ENCODE results near the gene TMCO6. TPM values are rescaled to one million over a fixed set of nuclear protein-coding genes. Genes with fewer than 3 reads are reported as not detected.

Gene TMCO6
- total and polyA plus RNA-seq, 2 experiments from 2014 or later: 18.7 to 19.9 TPM

- TF ChIP-seq CTCF (conservative IDR thresholded peaks at IDR 0.05; ENCODE audit: low read depth in 2 of 2) (no peak), EZH2phosphoT487 (IDR thresholded peaks at IDR 0.05; ENCODE audit: unreplicated experiment) (no peak), ETS1 (IDR thresholded peaks at IDR 0.05) (no peak), REST (IDR thresholded peaks at IDR 0.05; ENCODE audit: unreplicated experiment) (no peak), NANOG (IDR thresholded peaks at IDR 0.05; ENCODE audit: borderline replicate concordance) (no peak)
Observed at GRCh38 chr5:140595538-140596300, 43.5 kb upstream of the TMCO6 start (continued).

- H3K4me2 ChIP-seq: no peak overlapping the region
- DNase-seq (ENCODE audit: low spot score): no peak
- H3K4me1 ChIP-seq (ENCODE audit: insufficient read depth): no peaks in the 10 kb centered on the region
- peaks cover 6% of the 10 kb centered on the region; the same call in 1 of the 3 replicates for H3K9me3 Mint-ChIP-seq
- no peak overlapping the region for H3K4me3 Mint-ChIP-seq
- H4K20me1 ChIP-seq (replicated peaks; ENCODE audit: insufficient read depth): no peaks in the 10 kb centered on the region
- H3K36me3 Mint-ChIP-seq (ENCODE audit: low read depth): no peaks in the 10 kb centered on the region
- H3K79me2 ChIP-seq (replicated peaks; ENCODE audit: insufficient read depth): no peaks in the 10 kb centered on the region
- no peaks in the 10 kb centered on the region for H3K4me1 Mint-ChIP-seq
- no peaks in the 10 kb centered on the region for H3K27me3 ChIP-seq (ENCODE audit: insufficient read depth)
- no peak for ATAC-seq
- no peaks in the 10 kb centered on the region for H3K36me3 ChIP-seq (ENCODE audit: insufficient read depth)
- H2AFZ ChIP-seq: no peak overlapping the region
- H3K27ac Mint-ChIP-seq: no peak overlapping the region
- no peak overlapping the region for H3K27ac ChIP-seq (ENCODE audit: low read depth)
- H3F3A ChIP-seq (replicated peaks; ENCODE audit: low read depth): no peaks in the 10 kb centered on the region
- H3K27me3 Mint-ChIP-seq (ENCODE audit: insufficient read depth, low read depth, poor library complexity): peaks cover 4% of the 10 kb centered on the region
- no peak overlapping the region for H3K4me3 ChIP-seq
- H3K9me2 ChIP-seq (ENCODE audit: insufficient read depth): no peaks in the 10 kb centered on the region
- TF ChIP-seq STAT1 (IDR thresholded peaks at IDR 0.05; ENCODE audit: unreplicated experiment): no peak
- TF ChIP-seq NANOG (IDR thresholded peaks at IDR 0.05; ENCODE audit: borderline replicate concordance): no peak
- no peak for TF ChIP-seq CREB1 (CRISPR knock-in tag; IDR thresholded peaks at IDR 0.05; ENCODE audit: low read depth)
- TF ChIP-seq POLR2AphosphoS5 (IDR thresholded peaks at IDR 0.05; ENCODE audit: low read depth): no peak
- TF ChIP-seq ZNF331 (CRISPR knock-in tag; IDR thresholded peaks at IDR 0.05; ENCODE audit: low read depth): no peak
- no peak for TF ChIP-seq EZH2phosphoT487 (IDR thresholded peaks at IDR 0.05; ENCODE audit: unreplicated experiment)
- no peak for TF ChIP-seq ZNF114 (CRISPR knock-in tag; IDR thresholded peaks at IDR 0.05)
- TF ChIP-seq ZNF462 (CRISPR knock-in tag; IDR thresholded peaks at IDR 0.05): no peak
Observed at GRCh38 chr5:140596321-140596741, 42.9 kb upstream of the TMCO6 start.

Data from GM23338 (cell line).